Osteoblast (primary cell): ENCODE measurements around the gene COL7A1. TPM values are rescaled to one million over a fixed set of nuclear protein-coding genes. Genes with fewer than 3 reads are reported as not detected.

Experiments used
- DNase-seq: peaks from one replicate; pipeline ENCODE4 v3.0.0; 2011; ENCODE audit warnings: low spot score, mixed read lengths; ENCODE audit not compliant: insufficient read length; ENCODE audit errors: missing footprints
- H2AFZ ChIP-seq: 2 replicates; pipeline ENCODE4 v1.6.0; 2011; ENCODE audit warnings: mild to moderate bottlenecking, low read length
- H3K27ac ChIP-seq: 2 replicates; pipeline ENCODE4 v1.5.1; 2011; ENCODE audit warnings: mild to moderate bottlenecking, low read depth, low read length, moderate library complexity
- H3K27me3 ChIP-seq: 2 replicates; pipeline ENCODE4 v1.6.0; 2012; ENCODE audit warnings: mild to moderate bottlenecking, control low read depth, inconsistent platforms, low read length, moderate library complexity; ENCODE audit not compliant: insufficient read depth
- H3K36me3 ChIP-seq: 2 replicates; pipeline ENCODE4 v1.5.1; 2011; ENCODE audit warnings: mild to moderate bottlenecking, low read length, control low read depth, moderate library complexity; ENCODE audit not compliant: insufficient read depth
- H3K4me1 ChIP-seq: 2 replicates; pipeline ENCODE4 v1.5.1; 2011; ENCODE audit warnings: mild to moderate bottlenecking, low read length, control low read depth, moderate library complexity; ENCODE audit not compliant: insufficient read depth
- H3K4me2 ChIP-seq: 2 replicates; pipeline ENCODE4 v1.6.0; 2011; ENCODE audit warnings: mild to moderate bottlenecking, low read length; ENCODE audit not compliant: insufficient read depth
- H3K4me3 ChIP-seq: fragments of 200-600 bp; sonication (generic); 3 replicates; pipeline ENCODE4 v1.5.1; 2012; ENCODE audit warnings: mild to moderate bottlenecking, low read length, inconsistent platforms; ENCODE audit not compliant: insufficient read depth
- H3K79me2 ChIP-seq: 2 replicates; pipeline ENCODE4 v1.6.0; 2012; ENCODE audit warnings: mild to moderate bottlenecking, low read length, control low read depth, inconsistent platforms; ENCODE audit not compliant: insufficient read depth
- H3K9me3 ChIP-seq: 2 replicates; pipeline ENCODE4 v1.5.1; 2011; ENCODE audit warnings: low read depth, low read length, control low read depth
- H4K20me1 ChIP-seq: 2 replicates; pipeline ENCODE4 v1.6.0; 2012; ENCODE audit warnings: mild to moderate bottlenecking, low read length, control low read depth; ENCODE audit not compliant: insufficient read depth
- total RNA-seq: library from RNA; depleted of rRNA; stranded (reverse); fragments of >200 nt; gene quantifications from 2 replicates; pipeline ENCODE4 v1.2.3, GENCODE V29; 2012
- TF ChIP-seq, protein P1 (sequence below): IDR thresholded peaks from 2 replicates; pipeline ENCODE4 v1.5.1; 2011; ENCODE audit warnings: mild to moderate bottlenecking, low read depth, low read length, moderate library complexity; ENCODE audit errors: extremely low read depth

The COL7A1 gene
- total RNA-seq, 1 donor: 21.4 TPM

DNA sequence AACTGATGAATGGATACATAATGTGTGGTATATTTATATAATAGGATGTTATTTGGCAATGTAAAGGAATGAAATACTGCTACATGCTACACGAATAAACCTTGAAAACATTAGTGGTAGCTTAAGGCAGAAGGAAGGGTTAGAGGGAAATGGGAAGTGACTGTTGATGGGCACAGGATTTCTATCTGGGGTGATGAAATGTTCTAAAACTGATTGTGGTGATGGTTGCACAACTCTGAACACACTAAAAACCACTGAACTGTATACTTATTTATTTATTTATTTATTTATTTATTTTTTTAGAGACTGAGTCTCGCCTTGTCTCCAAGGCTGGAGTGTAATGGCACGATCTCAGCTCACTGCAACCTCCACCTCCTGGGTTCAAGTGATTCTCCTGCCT lies 66.4 kb downstream of the COL7A1 start:
- no peak for DNase-seq
- no peaks in the 10 kb centered on the region for H3K9me3 ChIP-seq
- peaks cover 18% of the 10 kb centered on the region for H3K36me3 ChIP-seq
- no peak overlapping the region for H2AFZ ChIP-seq
- no peak overlapping the region for H3K27ac ChIP-seq
- no peaks in the 10 kb centered on the region for H3K4me1 ChIP-seq
- no peaks in the 10 kb centered on the region for H3K27me3 ChIP-seq
- no peaks in the 10 kb centered on the region for H3K79me2 ChIP-seq
- H3K4me3 ChIP-seq: no peak overlapping the region
- no peaks in the 10 kb centered on the region for H4K20me1 ChIP-seq
- TF ChIP-seq, protein P1, sequence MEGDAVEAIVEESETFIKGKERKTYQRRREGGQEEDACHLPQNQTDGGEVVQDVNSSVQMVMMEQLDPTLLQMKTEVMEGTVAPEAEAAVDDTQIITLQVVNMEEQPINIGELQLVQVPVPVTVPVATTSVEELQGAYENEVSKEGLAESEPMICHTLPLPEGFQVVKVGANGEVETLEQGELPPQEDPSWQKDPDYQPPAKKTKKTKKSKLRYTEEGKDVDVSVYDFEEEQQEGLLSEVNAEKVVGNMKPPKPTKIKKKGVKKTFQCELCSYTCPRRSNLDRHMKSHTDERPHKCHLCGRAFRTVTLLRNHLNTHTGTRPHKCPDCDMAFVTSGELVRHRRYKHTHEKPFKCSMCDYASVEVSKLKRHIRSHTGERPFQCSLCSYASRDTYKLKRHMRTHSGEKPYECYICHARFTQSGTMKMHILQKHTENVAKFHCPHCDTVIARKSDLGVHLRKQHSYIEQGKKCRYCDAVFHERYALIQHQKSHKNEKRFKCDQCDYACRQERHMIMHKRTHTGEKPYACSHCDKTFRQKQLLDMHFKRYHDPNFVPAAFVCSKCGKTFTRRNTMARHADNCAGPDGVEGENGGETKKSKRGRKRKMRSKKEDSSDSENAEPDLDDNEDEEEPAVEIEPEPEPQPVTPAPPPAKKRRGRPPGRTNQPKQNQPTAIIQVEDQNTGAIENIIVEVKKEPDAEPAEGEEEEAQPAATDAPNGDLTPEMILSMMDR: no peak
- no peak overlapping the region for H3K4me2 ChIP-seq

DNA sequence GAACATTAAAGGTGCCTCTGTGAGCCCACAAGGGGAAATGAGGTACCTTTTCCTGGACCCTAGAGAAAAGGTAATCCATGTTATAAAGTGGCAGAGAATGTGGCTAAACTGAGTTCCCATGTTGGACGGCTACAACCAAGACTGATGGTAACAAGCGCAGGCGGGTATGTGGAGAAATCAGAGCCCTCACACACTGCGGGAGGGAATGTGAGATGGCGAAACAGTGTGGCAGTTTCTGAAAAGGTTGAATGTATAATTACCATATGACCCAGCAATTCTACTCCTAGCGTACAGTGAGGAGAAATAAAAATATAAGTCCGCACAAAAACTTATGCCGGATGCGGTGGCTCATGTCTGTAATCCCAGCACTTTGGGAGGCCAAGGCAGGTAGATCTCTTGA lies 67.1 kb downstream of the COL7A1 start:
- no peak for DNase-seq
- Histone ChIP-seq H3K4me1 (no peaks in the 10 kb centered on the region), H3K4me2 (no peak overlapping the region), H3K27me3 (no peaks in the 10 kb centered on the region), H3K79me2 (no peaks in the 10 kb centered on the region), H2AFZ (no peak overlapping the region), H3K36me3 (peaks cover 18% of the 10 kb centered on the region), H3K9me3 (no peaks in the 10 kb centered on the region), H3K4me3 (no peak overlapping the region), H3K27ac (no peak overlapping the region), H4K20me1 (no peaks in the 10 kb centered on the region)
- TF ChIP-seq, protein P1: no peak

DNA sequence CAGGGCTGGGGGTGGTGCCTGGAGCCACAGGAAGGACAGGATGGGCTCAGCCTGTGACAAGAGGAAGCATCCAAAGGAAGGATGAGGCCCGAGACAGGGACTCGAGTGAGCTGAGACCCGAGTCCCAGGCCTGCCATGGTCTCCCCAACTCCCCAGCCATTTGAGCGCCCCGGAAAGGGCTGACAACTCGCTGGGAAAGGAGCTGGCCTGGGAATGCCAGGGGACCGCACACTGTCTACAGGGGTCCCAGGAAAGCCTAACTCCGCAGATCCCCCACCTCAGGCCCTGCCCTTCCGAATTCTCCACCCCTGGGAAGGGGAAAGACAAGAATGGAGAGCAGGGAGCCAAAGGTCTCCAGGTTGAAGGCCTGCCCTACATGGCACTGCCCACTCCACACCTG lies 70.2 kb downstream of the COL7A1 start:
- H3K79me2 ChIP-seq: no peaks in the 10 kb centered on the region
- H3K36me3 ChIP-seq: peaks cover 18% of the 10 kb centered on the region
- H3K4me1 ChIP-seq: no peaks in the 10 kb centered on the region
- no peaks in the 10 kb centered on the region for H3K9me3 ChIP-seq
- no peak overlapping the region for H3K4me2 ChIP-seq
- TF ChIP-seq, protein P1: no peak
- peak; percentile 43 for DNase-seq
- no peaks in the 10 kb centered on the region for H3K27me3 ChIP-seq
- H2AFZ ChIP-seq: no peak overlapping the region
- no peak overlapping the region for H3K4me3 ChIP-seq
- H4K20me1 ChIP-seq: no peaks in the 10 kb centered on the region
- H3K27ac ChIP-seq: no peak overlapping the region

GRCh38 chr3:48521635-48522034 lies 73.5 kb downstream of the COL7A1 start:
- DNase-seq: peak; percentile 64
- Histone ChIP-seq H3K4me2 (no peak overlapping the region), H3K4me3 (no peak overlapping the region), H3K9me3 (no peaks in the 10 kb centered on the region), H3K4me1 (no peaks in the 10 kb centered on the region), H3K36me3 (no peaks in the 10 kb centered on the region), H2AFZ (no peak overlapping the region), H4K20me1 (no peaks in the 10 kb centered on the region), H3K27ac (no peak overlapping the region), H3K27me3 (no peaks in the 10 kb centered on the region), H3K79me2 (no peaks in the 10 kb centered on the region)
- TF ChIP-seq, protein P1: no peak
